PC-9 (cell line): Measurements from ENCODE around the gene HELZ2.

Source experiments
- EZH2 ChIP-seq: fragments of 200-600 bp; sonication (generic); IDR thresholded peaks from 2 replicates; pipeline ENCODE4 v1.8.0; 2017; ENCODE audit warnings: antibody characterized with exemption, low read depth
- TF ChIP-seq, protein P1 (sequence below): fragments of 200-600 bp; sonication (generic); conservative IDR thresholded peaks from 2 replicates; pipeline ENCODE4 v1.6.1; 2017; ENCODE audit warnings: mixed run types, antibody characterized with exemption, mild to moderate bottlenecking, moderate library complexity

- TF ChIP-seq, protein P1, sequence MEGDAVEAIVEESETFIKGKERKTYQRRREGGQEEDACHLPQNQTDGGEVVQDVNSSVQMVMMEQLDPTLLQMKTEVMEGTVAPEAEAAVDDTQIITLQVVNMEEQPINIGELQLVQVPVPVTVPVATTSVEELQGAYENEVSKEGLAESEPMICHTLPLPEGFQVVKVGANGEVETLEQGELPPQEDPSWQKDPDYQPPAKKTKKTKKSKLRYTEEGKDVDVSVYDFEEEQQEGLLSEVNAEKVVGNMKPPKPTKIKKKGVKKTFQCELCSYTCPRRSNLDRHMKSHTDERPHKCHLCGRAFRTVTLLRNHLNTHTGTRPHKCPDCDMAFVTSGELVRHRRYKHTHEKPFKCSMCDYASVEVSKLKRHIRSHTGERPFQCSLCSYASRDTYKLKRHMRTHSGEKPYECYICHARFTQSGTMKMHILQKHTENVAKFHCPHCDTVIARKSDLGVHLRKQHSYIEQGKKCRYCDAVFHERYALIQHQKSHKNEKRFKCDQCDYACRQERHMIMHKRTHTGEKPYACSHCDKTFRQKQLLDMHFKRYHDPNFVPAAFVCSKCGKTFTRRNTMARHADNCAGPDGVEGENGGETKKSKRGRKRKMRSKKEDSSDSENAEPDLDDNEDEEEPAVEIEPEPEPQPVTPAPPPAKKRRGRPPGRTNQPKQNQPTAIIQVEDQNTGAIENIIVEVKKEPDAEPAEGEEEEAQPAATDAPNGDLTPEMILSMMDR, result no peak
- TF ChIP-seq EZH2, result no peak
Observed at GRCh38 chr20:63562461-63563224, 11.4 kb downstream of the HELZ2 start.
